Activated T-helper 1 cell treated with anti-CD3 and anti-CD28 coated beads, Interleukin-12 subunit alpha, Interleukin-12 subunit beta, Interleukin-2, Interleukin-4 antibody, amounts not matched to agents 30 ng/mL and 10 ng/mL and 1 ng/mL, durations not matched to agents 14 hours and 24 hours and 36 hours (primary cell): Measurements from ENCODE around the gene DIPK1B. TPM values are rescaled to one million over a fixed set of nuclear protein-coding genes. Genes with fewer than 3 reads are reported as not detected.

Source experiments
- DNase-seq: peaks from one replicate; pipeline ENCODE4 v3.0.0; 2021; ENCODE audit warnings: low spot score
- H3K27ac Mint-ChIP-seq: one replicate; pipeline ENCODE4 v1.8.0; 2021; ENCODE audit warnings: mild to moderate bottlenecking, mixed read lengths
- H3K27me3 Mint-ChIP-seq: one replicate; pipeline ENCODE4 v1.8.0; 2022; ENCODE audit warnings: mild to moderate bottlenecking, moderate library complexity, mixed read lengths; ENCODE audit not compliant: insufficient read depth
- H3K36me3 Mint-ChIP-seq: one replicate; pipeline ENCODE4 v1.8.0; 2021; ENCODE audit warnings: low read depth, mixed read lengths
- H3K4me1 Mint-ChIP-seq: one replicate; pipeline ENCODE4 v1.8.0; 2021; ENCODE audit warnings: low read depth, mixed read lengths
- H3K4me3 Mint-ChIP-seq: one replicate; pipeline ENCODE4 v1.8.0; 2021; ENCODE audit warnings: mild to moderate bottlenecking, moderate library complexity, mixed read lengths
- H3K9me3 Mint-ChIP-seq: one replicate; pipeline ENCODE4 v1.8.0; 2021; ENCODE audit warnings: mixed read lengths
- intact Hi-C: fragments of 100-400 bp; cut with micrococcal nuclease; formaldehyde crosslinking; loops from one replicate; pipeline ENCODE4 v1.15.1; 2024
- total RNA-seq: library from RNA; stranded (reverse); gene quantifications from 2 replicates; pipeline ENCODE4 v1.2.3, GENCODE V29; 2022

Gene DIPK1B
- 0.47 and 0.88 TPM in 2 replicates for total RNA-seq

DNA sequence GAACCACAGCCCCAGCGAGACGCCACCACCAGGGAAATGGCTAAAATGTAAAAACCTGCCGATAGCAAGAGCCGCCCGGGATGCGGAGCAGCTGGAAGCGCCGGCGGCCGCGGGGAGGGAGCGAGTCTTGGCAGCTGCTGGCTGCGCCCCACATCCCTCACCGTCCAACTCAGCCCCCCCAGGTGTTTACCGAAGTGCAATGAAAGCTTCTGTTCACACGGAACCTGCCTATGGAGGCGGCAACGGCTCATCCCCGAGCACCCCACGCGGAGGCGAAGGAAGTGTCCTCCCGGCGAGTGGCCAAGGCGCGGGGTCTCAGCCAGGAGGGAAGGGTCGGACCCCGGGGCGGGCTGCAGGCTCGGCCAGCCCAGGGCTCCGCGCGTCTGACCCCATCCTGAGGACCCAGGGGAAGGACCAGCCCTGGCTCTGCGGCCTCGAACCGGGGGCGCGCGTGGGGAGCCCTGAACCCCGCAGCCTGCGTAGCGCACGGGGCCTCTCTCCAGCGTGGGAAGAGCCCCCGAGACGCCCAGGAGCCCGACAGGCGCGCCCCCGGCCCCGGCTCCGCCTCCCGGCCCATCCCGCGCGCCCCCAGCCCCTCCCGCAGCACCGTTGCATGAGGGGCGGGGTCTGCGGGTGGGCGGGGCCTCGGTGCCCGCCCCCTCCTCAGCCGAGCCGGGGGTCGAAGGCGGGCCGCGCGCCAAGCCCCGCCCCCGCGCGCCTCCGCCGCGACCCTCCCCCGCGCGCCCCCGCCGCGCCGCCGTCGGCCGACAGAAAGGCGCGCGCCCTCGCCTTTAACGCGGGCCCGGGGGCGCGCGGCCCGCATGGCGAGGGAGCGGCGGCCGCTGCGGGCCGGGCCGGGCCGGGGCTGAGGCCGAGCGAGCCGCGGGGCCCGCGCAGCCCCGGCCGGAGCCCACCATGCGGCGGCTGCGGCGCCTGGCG, at the start of gene DIPK1B:
Gene DIPK1B (plus strand): TSS at position 822 of the 939 bp plus-strand sequence. CDS start 94 bp downstream, at position 916.
- no peaks in the 10 kb centered on the region for H3K36me3 Mint-ChIP-seq
- DNase-seq: no peak
- intact Hi-C loops: no loop called here
- peak within 1 kb of the TSS; percentile 47 for H3K4me3 Mint-ChIP-seq
- no peaks in the 10 kb centered on the region for H3K4me1 Mint-ChIP-seq
- no peaks in the 10 kb centered on the region for H3K9me3 Mint-ChIP-seq
- H3K27ac Mint-ChIP-seq: no peak within 1 kb of the TSS
- peaks cover 22% of the 10 kb centered on the region for H3K27me3 Mint-ChIP-seq

DNA sequence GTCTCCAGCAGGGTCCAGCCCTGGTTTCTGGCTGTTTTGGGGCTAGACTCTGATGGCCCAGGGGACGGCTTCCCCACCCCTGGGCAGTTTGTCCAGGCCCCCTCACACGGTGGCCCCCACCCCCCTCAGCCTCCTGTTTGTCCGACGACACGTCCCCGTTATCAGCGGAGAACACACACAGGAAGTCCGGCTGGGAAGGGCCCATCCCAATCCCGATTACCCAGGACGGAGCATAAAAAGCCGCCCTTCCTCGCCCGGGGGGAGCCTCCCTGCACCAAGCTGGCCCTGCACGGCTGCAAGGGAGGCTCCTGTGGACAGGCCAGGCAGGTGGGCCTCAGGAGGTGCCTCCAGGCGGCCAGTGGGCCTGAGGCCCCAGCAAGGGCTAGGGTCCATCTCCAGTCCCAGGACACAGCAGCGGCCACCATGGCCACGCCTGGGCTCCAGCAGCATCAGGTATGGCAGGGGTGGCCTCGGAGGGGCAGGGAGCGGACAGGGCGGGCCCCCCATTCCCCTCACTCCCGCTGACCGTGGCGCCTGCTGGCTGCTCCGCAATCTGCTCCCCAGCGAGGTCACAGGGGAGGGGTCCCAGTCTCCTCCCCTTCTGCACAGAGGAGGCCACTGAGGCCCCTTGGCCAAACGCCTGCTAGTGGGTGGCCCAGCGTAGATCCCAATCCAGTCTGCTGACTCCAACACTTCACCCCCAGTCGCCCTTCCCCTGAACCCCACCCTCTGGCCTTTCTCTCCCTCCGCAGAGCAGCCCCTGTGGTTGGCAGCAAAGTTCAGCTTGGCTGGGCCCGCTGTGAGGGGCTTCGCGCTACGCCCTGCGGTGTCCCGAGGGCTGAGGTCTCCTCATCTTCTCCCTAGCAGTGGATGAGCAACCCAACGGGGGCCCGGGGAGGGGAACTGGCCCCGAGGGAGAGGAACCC, 49.5 kb upstream of the DIPK1B start, which contains the start of gene EGFL7:
Gene EGFL7 (plus strand): TSS at position 261 of the 926 bp plus-strand sequence. CDS start 5,367 bp downstream, outside the sequence.
- Mint-ChIP-seq H3K9me3 (no peaks in the 10 kb centered on the region), H3K4me1 (no peaks in the 10 kb centered on the region), H3K27me3 (peaks cover 27% of the 10 kb centered on the region), H3K4me3 (no peak within 1 kb of the TSS), H3K36me3 (no peaks in the 10 kb centered on the region), H3K27ac (no peak within 1 kb of the TSS)
- intact Hi-C loops: no loop called here
- no peak for DNase-seq

GRCh38 chr9:136664000-136664915, 48.1 kb upstream of the DIPK1B start:
- Mint-ChIP-seq H3K4me1 (no peaks in the 10 kb centered on the region), H3K36me3 (no peaks in the 10 kb centered on the region), H3K4me3 (peak overlapping the region; percentile 73), H3K27me3 (peaks cover 22% of the 10 kb centered on the region), H3K27ac (no peak overlapping the region), H3K9me3 (no peaks in the 10 kb centered on the region)
- intact Hi-C loops: no loop called here
- no peak for DNase-seq

DNA sequence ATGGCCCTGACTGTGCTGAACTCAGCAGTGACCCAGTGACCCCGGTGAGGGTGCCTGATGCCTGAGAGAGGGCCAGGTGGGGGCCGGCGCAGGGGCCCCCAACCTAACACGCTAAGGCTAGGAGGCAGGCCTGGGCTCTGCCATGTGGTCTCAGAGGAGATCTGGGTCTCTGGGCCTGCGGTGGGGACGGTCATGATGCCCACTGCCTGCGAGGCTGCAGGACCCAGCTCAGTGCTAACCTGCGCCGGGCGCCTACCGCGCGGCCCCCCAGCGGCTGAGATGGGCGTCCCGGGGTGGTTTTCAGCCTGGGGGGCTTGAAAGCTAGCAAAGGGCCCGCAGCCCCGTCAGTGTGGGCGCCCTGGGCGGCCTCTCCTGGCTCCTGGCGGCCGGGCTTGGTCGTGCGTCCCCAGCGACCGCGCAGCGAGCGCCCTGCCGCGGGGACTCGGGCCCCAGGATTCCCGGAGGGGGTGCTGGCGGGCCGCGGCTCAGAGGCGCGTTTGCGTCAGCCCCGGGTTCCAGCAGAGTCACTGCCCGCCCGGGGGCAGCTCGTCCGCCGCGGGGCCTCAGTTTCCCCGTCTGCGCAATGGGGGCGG, 47.2 kb upstream of the DIPK1B start:
- no peaks in the 10 kb centered on the region for H3K9me3 Mint-ChIP-seq
- no peak overlapping the region for H3K27ac Mint-ChIP-seq
- H3K4me1 Mint-ChIP-seq: no peaks in the 10 kb centered on the region
- H3K4me3 Mint-ChIP-seq: peak overlapping the region; percentile 73
- peaks cover 19% of the 10 kb centered on the region for H3K27me3 Mint-ChIP-seq
- no peak for DNase-seq
- intact Hi-C loops: no loop called here
- H3K36me3 Mint-ChIP-seq: no peaks in the 10 kb centered on the region

DNA sequence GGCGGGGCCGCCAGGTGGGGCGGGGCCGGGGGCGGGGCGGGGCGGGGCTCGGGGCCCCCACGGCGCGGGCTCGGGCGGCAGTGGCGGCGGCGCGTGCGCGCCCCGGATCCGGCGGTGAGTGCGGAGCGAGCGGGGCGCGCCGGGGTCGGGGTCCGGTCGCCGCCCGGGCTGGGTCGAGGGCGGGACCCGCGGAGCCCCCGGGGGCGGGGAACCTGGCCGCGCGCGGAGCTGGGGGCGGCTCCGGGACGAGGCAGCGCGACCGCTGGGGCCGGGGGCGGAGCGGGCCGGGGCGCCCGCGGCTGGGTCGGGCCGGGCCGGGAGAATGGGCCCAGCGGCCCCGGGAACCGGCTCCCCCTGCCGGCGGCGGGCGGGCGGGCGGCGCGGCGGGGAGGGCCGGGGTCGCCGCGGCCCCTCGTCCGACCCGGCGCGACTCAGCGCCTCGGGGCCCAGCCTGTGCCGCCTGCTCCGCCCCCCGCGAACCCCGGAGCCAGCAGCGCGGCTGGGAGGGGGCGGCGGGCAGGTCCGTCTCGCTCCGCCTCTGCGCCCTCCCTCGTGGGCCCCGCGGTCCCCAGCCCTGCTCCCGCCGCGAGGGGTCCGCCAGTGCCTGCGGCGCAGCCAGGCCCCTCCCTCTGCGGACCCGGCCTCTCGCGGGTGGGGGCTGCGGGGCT, 46.5 kb upstream of the DIPK1B start:
- no peaks in the 10 kb centered on the region for H3K4me1 Mint-ChIP-seq
- intact Hi-C loops: no loop called here
- DNase-seq: peak; percentile 17
- no peak overlapping the region for H3K4me3 Mint-ChIP-seq
- no peak overlapping the region for H3K27ac Mint-ChIP-seq
- no peaks in the 10 kb centered on the region for H3K9me3 Mint-ChIP-seq
- H3K27me3 Mint-ChIP-seq: peaks cover 15% of the 10 kb centered on the region
- no peaks in the 10 kb centered on the region for H3K36me3 Mint-ChIP-seq

DNA sequence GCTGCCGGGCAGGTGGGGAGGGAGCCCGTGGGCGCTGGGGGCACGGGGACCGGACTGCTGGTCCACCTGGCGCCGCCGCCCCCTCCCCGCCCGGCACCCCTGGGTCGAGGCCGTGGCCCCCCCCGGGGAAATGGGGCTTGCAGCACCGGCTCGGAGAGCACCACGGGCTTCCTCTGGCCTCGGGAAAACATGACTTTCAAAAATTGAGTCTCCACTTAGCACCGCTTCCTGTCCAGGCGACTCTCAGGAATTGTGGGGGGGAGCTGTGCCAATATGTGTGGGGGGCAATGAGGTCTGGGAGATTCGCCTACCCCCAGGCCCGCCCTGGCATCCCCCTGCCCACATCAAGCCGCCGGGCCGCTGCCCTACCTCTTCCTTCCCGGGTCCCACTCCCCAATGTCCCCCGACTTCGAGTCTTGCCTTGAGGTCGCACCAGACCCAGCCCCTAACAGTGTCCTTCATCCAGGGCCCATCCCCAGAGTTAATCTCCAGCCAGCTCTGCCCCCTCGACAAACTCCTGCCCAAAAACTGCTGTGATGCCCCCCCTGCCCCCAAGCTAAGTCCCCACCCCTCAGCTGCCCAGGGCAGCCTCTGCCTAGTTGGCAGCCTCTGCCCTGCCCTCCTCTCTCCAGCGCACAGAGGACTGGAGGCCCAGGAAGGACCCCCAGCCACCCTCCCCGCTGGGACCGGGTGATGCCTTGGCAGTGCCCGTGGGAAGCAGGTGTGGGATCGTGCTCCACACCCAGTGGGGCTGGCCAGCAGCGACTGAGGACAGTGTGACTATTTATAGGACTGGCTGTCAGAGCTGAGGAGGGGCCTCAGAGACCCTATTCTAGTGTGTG, 45.8 kb upstream of the DIPK1B start:
- Mint-ChIP-seq H3K27me3 (peaks cover 15% of the 10 kb centered on the region), H3K4me1 (no peaks in the 10 kb centered on the region), H3K9me3 (no peaks in the 10 kb centered on the region), H3K4me3 (peak overlapping the region; percentile 39), H3K36me3 (no peaks in the 10 kb centered on the region), H3K27ac (no peak overlapping the region)
- intact Hi-C loops: no loop called here
- no peak for DNase-seq

- no peak for DNase-seq
- Mint-ChIP-seq H3K4me1 (no peaks in the 10 kb centered on the region), H3K4me3 (no peak overlapping the region), H3K36me3 (no peaks in the 10 kb centered on the region), H3K9me3 (no peaks in the 10 kb centered on the region), H3K27me3 (peaks cover 15% of the 10 kb centered on the region), H3K27ac (no peak overlapping the region)
- intact Hi-C loops: no loop called here
Observed at GRCh38 chr9:136667214-136667939, 45.0 kb upstream of the DIPK1B start.

DNA sequence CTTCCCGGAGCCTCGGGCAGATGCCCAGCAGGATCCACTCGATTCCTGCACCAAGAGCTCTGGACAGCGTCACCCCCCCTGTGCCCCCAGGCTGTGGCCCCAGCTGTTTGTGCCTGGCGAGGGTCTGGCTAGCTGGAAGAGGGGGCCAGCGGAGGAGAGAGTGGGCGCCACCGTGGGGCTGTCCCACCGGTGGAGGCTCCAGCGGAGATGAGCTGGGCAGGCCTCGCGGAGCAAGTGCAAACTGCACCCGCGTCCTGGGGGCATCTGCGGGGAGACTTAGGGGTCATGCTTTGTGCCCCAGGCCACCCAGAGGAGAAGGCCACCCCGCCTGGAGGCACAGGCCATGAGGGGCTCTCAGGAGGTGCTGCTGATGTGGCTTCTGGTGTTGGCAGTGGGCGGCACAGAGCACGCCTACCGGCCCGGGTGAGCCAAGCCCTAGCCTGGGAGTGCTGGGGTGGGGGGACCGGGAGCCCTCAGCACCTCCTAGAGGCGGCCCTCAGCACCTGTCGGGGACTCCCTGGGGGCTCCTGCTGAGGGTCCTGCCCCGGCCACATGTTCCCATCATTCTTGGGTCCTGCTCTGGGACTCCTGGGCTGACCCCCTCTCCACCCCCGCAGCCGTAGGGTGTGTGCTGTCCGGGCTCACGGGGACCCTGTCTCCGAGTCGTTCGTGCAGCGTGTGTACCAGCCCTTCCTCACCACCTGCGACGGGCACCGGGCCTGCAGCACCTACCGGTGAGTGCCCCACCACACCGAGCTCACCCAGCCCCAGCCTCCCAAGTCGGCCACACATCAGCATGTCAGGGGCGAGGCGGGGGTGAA, 44.2 kb upstream of the DIPK1B start:
- no peak for DNase-seq
- intact Hi-C loops: no loop called here
- Mint-ChIP-seq H3K27ac (no peak overlapping the region), H3K4me1 (no peaks in the 10 kb centered on the region), H3K36me3 (no peaks in the 10 kb centered on the region), H3K27me3 (peaks cover 15% of the 10 kb centered on the region), H3K4me3 (no peak overlapping the region), H3K9me3 (no peaks in the 10 kb centered on the region)

DNA sequence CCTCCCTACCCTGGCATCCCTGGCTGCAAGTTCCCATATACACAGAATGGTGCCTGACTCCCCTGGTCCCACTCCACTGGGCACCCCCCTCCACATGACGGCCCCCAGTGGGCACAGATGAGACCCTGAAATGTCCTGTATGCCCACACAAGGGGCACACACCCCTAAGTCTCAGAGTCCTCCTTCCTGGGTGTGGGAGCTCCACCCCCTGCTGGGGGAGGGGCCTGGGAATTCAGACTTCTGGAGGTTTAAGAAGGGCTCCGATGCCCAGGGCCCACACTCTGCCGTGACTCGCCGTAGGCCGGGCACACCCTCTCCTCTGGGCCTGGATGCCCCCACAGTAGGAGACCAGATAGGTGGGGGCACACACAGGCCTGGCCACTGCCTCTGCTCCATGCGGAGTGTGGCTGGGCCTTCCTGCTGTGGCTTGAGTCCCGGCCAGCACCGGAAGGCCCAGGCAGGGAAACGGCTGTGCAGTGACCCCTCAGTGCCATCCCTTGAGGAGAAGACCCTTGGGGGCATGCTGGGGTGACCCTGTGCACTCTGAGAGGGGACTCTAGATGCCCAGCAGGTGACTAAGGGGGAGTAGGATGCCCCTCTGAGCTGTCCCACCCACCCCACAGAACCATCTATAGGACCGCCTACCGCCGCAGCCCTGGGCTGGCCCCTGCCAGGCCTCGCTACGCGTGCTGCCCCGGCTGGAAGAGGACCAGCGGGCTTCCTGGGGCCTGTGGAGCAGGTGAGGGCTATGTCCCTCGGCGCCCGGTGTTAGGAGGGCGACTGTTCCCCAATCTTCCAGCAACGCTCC, 43.2 kb upstream of the DIPK1B start:
- H3K4me3 Mint-ChIP-seq: no peak overlapping the region
- peaks cover 14% of the 10 kb centered on the region for H3K27me3 Mint-ChIP-seq
- no peaks in the 10 kb centered on the region for H3K36me3 Mint-ChIP-seq
- DNase-seq: no peak
- H3K4me1 Mint-ChIP-seq: no peaks in the 10 kb centered on the region
- no peaks in the 10 kb centered on the region for H3K9me3 Mint-ChIP-seq
- H3K27ac Mint-ChIP-seq: no peak overlapping the region
- intact Hi-C loops: no loop called here
